Urinary bladder (tissue), 4 donors: ENCODE measurements around the gene NTRK3. TPM values are rescaled to one million over a fixed set of nuclear protein-coding genes. Genes with fewer than 3 reads are reported as not detected.
"Not testable (repeated sequence)": the region's sequence is repeated elsewhere in the genome, so short reads cannot be mapped to it uniquely, and the experiment has no call there.

Source experiments
- DNase-seq: peaks from one replicate; pipeline ENCODE4 v3.0.0-alpha.2; 2015; ENCODE audit errors: extremely low spot score
- H3K27ac ChIP-seq: one replicate; pipeline ENCODE4 v1.5.1; 2013; ENCODE audit warnings: low read depth, mild to moderate bottlenecking, moderate library complexity
- H3K36me3 ChIP-seq: one replicate; pipeline ENCODE4 v1.6.1; 2013; ENCODE audit warnings: mild to moderate bottlenecking, moderate library complexity; ENCODE audit not compliant: insufficient read depth
- H3K4me1 ChIP-seq: one replicate; pipeline ENCODE4 v1.6.1; 2013; ENCODE audit warnings: mild to moderate bottlenecking, moderate library complexity; ENCODE audit not compliant: insufficient read depth
- H3K4me3 ChIP-seq: one replicate; pipeline ENCODE4 v1.5.1; 2013; ENCODE audit warnings: low read depth, low read length
- WGBS: extraction: QIAGEN DNeasy Blood & Tissue Kit; methylation state at CpG from one replicate; pipeline ENCODE4 v1.1.7; 2013; 5-methylcytosine and 5-hydroxymethylcytosine counted together
- polyA plus RNA-seq: library from polyadenylated mRNA; stranded (reverse); fragments of 200-250 nt; gene quantifications from one replicate; pipeline ENCODE4 v1.2.3, GENCODE V29; 2013
- total RNA-seq: library from RNA; depleted of rRNA; stranded (reverse); fragments of >200 nt; gene quantifications from one replicate; pipeline ENCODE4 v1.2.3, GENCODE V29; 2014
- donor health status: healthy with polysubstance abuse.
- donor health status: healthy.

The NTRK3 gene
- total and polyA plus RNA-seq, 2 donors: 10.6 to 26.4 TPM

GRCh38 chr15:88042047-88042446 is 214.5 kb downstream of the NTRK3 start:
- Histone ChIP-seq H3K4me3 (no peak overlapping the region), H3K4me1 (peaks cover 1% of the 10 kb centered on the region), H3K27ac (no peak overlapping the region), H3K36me3 (no peaks in the 10 kb centered on the region)
- no peak for DNase-seq
- WGBS: 69% methylated on average over 5 of the region's 5 CpGs

- no peak for DNase-seq
- Histone ChIP-seq H3K27ac (no peak overlapping the region), H3K4me3 (no peak overlapping the region), H3K4me1 (peaks cover 1% of the 10 kb centered on the region), H3K36me3 (no peaks in the 10 kb centered on the region)
- 45% methylated on average over 1 of the region's 1 CpG for whole genome bisulfite sequencing
Measured at GRCh38 chr15:88040516-88040915, 216.0 kb downstream of the NTRK3 start.

GRCh38 chr15:88038261-88038660 is 218.3 kb downstream of the NTRK3 start:
- Histone ChIP-seq H3K27ac (no peak overlapping the region), H3K4me1 (peaks cover 1% of the 10 kb centered on the region), H3K4me3 (no peak overlapping the region), H3K36me3 (no peaks in the 10 kb centered on the region)
- 88% methylated on average over 4 of the region's 4 CpGs for WGBS
- no peak for DNase-seq

GRCh38 chr15:88036154-88036839 is 220.2 kb downstream of the NTRK3 start:
- no peak overlapping the region for H3K4me3 ChIP-seq
- no peak overlapping the region for H3K27ac ChIP-seq
- peaks cover 1% of the 10 kb centered on the region for H3K4me1 ChIP-seq
- WGBS: 42% methylated on average over 9 of the region's 9 CpGs
- DNase-seq: no peak
- H3K36me3 ChIP-seq: no peaks in the 10 kb centered on the region

- H3K27ac ChIP-seq: no peak overlapping the region
- H3K4me3 ChIP-seq: no peak overlapping the region
- DNase-seq: no peak
- H3K36me3 ChIP-seq: no peaks in the 10 kb centered on the region
- 83% methylated on average over 5 of the region's 5 CpGs for WGBS
- H3K4me1 ChIP-seq: no peaks in the 10 kb centered on the region
Measured at GRCh38 chr15:88035381-88035780, 221.2 kb downstream of the NTRK3 start.

- not testable (repeated sequence) for H3K36me3 ChIP-seq, H3K27ac ChIP-seq, H3K4me3 ChIP-seq, DNase-seq, H3K4me1 ChIP-seq
- 94% methylated on average over 5 of the region's 5 CpGs for WGBS
Measured at GRCh38 chr15:88033421-88033820, 223.1 kb downstream of the NTRK3 start.

GRCh38 chr15:88032787-88033186 is 223.8 kb downstream of the NTRK3 start:
- Histone ChIP-seq H3K4me3 (no peak overlapping the region), H3K4me1 (no peaks in the 10 kb centered on the region), H3K27ac (no peak overlapping the region), H3K36me3 (no peaks in the 10 kb centered on the region)
- 94% methylated on average over 13 of the region's 13 CpGs for WGBS
- no peak for DNase-seq

GRCh38 chr15:88031461-88031860 is 225.1 kb downstream of the NTRK3 start:
- DNase-seq: no peak
- Histone ChIP-seq H3K4me1 (no peaks in the 10 kb centered on the region), H3K4me3 (no peak overlapping the region), H3K27ac (no peak overlapping the region), H3K36me3 (no peaks in the 10 kb centered on the region)
- WGBS: 70% methylated on average over 2 of the region's 2 CpGs

- H3K27ac ChIP-seq: no peak overlapping the region
- DNase-seq: no peak
- no peaks in the 10 kb centered on the region for H3K36me3 ChIP-seq
- 48% methylated on average over 2 of the region's 2 CpGs for WGBS
- no peak overlapping the region for H3K4me3 ChIP-seq
- no peaks in the 10 kb centered on the region for H3K4me1 ChIP-seq
Measured at GRCh38 chr15:88029696-88030095, 226.8 kb downstream of the NTRK3 start.

GRCh38 chr15:88028024-88028423 is 228.5 kb downstream of the NTRK3 start:
- H3K4me3 ChIP-seq: no peak overlapping the region
- WGBS: 74% methylated on average over 3 of the region's 3 CpGs
- no peak overlapping the region for H3K27ac ChIP-seq
- no peak for DNase-seq
- H3K36me3 ChIP-seq: no peaks in the 10 kb centered on the region
- no peaks in the 10 kb centered on the region for H3K4me1 ChIP-seq

- no peak for DNase-seq
- WGBS: 93% methylated on average over 5 of the region's 5 CpGs
- Histone ChIP-seq H3K36me3 (no peaks in the 10 kb centered on the region), H3K4me1 (no peaks in the 10 kb centered on the region), H3K4me3 (no peak overlapping the region), H3K27ac (no peak overlapping the region)
Measured at GRCh38 chr15:88023914-88024313, 232.6 kb downstream of the NTRK3 start.

GRCh38 chr15:88022716-88023115 is 233.8 kb downstream of the NTRK3 start:
- no peak for DNase-seq
- H3K36me3 ChIP-seq: no peaks in the 10 kb centered on the region
- H3K27ac ChIP-seq: no peak overlapping the region
- H3K4me3 ChIP-seq: no peak overlapping the region
- H3K4me1 ChIP-seq: no peaks in the 10 kb centered on the region
- 72% methylated on average over 2 of the region's 2 CpGs for WGBS

- WGBS: 92% methylated on average over 4 of the region's 4 CpGs
- no peak overlapping the region for H3K27ac ChIP-seq
- no peaks in the 10 kb centered on the region for H3K4me1 ChIP-seq
- no peaks in the 10 kb centered on the region for H3K36me3 ChIP-seq
- no peak overlapping the region for H3K4me3 ChIP-seq
- no peak for DNase-seq
Measured at GRCh38 chr15:88021601-88022000, 234.9 kb downstream of the NTRK3 start.

- 66% methylated on average over 3 of the region's 3 CpGs for WGBS
- no peak for DNase-seq
- no peak overlapping the region for H3K27ac ChIP-seq
- H3K36me3 ChIP-seq: no peaks in the 10 kb centered on the region
- no peak overlapping the region for H3K4me3 ChIP-seq
- no peaks in the 10 kb centered on the region for H3K4me1 ChIP-seq
Measured at GRCh38 chr15:88020806-88021205, 235.7 kb downstream of the NTRK3 start.

- DNase-seq: no peak
- no peaks in the 10 kb centered on the region for H3K4me1 ChIP-seq
- no peaks in the 10 kb centered on the region for H3K36me3 ChIP-seq
- no peak overlapping the region for H3K27ac ChIP-seq
- WGBS: 77% methylated on average over 2 of the region's 2 CpGs
- no peak overlapping the region for H3K4me3 ChIP-seq
Measured at GRCh38 chr15:88019656-88020055, 236.9 kb downstream of the NTRK3 start.
